ENCODE results near the gene MOB3C.

DNA sequence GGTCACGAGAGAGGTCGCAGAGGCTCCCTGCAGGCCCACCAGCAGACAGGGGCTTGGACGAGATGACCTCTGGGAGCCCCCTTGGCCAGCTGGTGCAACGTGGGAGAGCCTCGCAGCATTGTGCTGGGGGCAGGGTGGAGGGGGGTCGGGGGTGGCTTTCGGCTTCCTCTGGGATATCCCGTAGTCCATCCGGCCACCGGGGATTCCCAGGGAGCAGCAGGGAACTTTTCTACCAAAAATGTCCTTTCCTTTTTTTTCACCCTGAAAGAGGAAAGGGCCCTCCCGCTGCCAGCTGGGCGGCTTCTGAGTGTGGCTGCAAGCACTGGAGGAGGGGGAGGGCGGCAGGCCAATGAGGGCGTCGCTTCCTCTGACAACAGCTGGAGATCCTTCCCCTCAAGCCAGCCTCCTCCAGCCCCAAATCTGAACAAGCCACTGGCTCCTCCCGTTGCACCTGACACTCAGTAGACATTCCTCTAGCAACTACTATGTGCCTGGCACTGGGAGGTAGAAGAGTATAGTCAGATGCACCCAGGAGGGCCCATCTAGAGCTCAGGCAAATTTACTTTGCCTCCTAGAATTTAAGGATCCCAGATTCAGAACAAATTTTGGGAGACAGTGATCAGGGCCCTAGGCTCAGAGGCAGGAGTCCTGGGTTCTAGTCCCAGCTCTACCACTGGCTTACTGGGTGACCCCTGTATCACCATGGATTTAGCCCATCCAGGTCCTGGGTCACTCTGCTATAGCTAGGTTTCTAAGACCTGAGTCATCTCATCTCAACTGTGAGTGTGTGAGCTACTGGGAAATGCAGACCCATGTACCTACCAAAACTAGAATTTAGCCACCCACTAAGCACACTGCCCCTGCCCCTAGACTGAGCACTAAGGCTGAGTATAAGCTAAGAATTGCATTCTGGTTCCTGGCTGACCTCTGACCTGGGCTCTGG lies 2.7 kb downstream of the MOB3C start:
- TF ChIP-seq, protein P1, sequence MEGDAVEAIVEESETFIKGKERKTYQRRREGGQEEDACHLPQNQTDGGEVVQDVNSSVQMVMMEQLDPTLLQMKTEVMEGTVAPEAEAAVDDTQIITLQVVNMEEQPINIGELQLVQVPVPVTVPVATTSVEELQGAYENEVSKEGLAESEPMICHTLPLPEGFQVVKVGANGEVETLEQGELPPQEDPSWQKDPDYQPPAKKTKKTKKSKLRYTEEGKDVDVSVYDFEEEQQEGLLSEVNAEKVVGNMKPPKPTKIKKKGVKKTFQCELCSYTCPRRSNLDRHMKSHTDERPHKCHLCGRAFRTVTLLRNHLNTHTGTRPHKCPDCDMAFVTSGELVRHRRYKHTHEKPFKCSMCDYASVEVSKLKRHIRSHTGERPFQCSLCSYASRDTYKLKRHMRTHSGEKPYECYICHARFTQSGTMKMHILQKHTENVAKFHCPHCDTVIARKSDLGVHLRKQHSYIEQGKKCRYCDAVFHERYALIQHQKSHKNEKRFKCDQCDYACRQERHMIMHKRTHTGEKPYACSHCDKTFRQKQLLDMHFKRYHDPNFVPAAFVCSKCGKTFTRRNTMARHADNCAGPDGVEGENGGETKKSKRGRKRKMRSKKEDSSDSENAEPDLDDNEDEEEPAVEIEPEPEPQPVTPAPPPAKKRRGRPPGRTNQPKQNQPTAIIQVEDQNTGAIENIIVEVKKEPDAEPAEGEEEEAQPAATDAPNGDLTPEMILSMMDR (IDR thresholded peaks at IDR 0.05): no peak
- no peak for TF ChIP-seq POLR2AphosphoS5 (IDR thresholded peaks at IDR 0.05)

Measured in breast epithelium (tissue), 3 donors.